H9 (cell line): Measurements from ENCODE around the gene PPT1. TPM values are rescaled to one million over a fixed set of nuclear protein-coding genes. Genes with fewer than 3 reads are reported as not detected.

Experiments used
- DNase-seq: peaks from one replicate; pipeline ENCODE4 v3.0.0-alpha.2; 2017
- H2AFZ ChIP-seq: one replicate; pipeline ENCODE4 v1.6.1; 2013; ENCODE audit warnings: mild to moderate bottlenecking, low read length, control low read depth, moderate library complexity
- H2AK5ac ChIP-seq: 2 replicates; pipeline ENCODE4 v1.6.1; 2013; ENCODE audit warnings: low read length, control low read depth, mixed read lengths; ENCODE audit not compliant: insufficient read length
- H2BK120ac ChIP-seq: one replicate; pipeline ENCODE4 v1.6.1; 2013; ENCODE audit warnings: low read depth, mild to moderate bottlenecking, low read length, control low read depth, inconsistent platforms; ENCODE audit not compliant: poor library complexity, severe bottlenecking
- H2BK12ac ChIP-seq: 2 replicates; pipeline ENCODE4 v1.6.1; 2013; ENCODE audit warnings: low read length, control low read depth, mixed read lengths, low read depth; ENCODE audit not compliant: insufficient read length
- H2BK15ac ChIP-seq: 2 replicates; pipeline ENCODE4 v1.6.1; 2013; ENCODE audit warnings: low read depth, low read length, control low read depth
- H2BK20ac ChIP-seq: one replicate; pipeline ENCODE4 v1.6.1; 2013; ENCODE audit warnings: low read depth, mild to moderate bottlenecking, low read length, control low read depth, inconsistent platforms; ENCODE audit not compliant: poor library complexity, severe bottlenecking
- H2BK5ac ChIP-seq: 2 replicates; pipeline ENCODE4 v1.6.1; 2013; ENCODE audit warnings: low read length, control low read depth, mixed read lengths; ENCODE audit not compliant: insufficient read length
- H3K14ac ChIP-seq: 2 replicates; pipeline ENCODE4 v1.6.1; 2013; ENCODE audit warnings: low read length, control low read depth; ENCODE audit not compliant: insufficient read depth
- H3K18ac ChIP-seq: 2 replicates; pipeline ENCODE4 v1.6.1; 2013; ENCODE audit warnings: low read depth, mild to moderate bottlenecking, mixed read lengths, low read length, control low read depth; ENCODE audit not compliant: insufficient read length
- H3K23ac ChIP-seq: 2 replicates; pipeline ENCODE4 v1.6.1; 2013; ENCODE audit warnings: low read length, control low read depth, mixed read lengths, low read depth; ENCODE audit not compliant: insufficient read length
- H3K23me2 ChIP-seq: 2 replicates; pipeline ENCODE4 v1.6.1; 2013; ENCODE audit warnings: low read depth, mild to moderate bottlenecking, mixed read lengths, low read length, control low read depth; ENCODE audit not compliant: insufficient read length, poor library complexity, severe bottlenecking
- H3K27ac ChIP-seq: 2 replicates; pipeline ENCODE4 v1.5.1; 2013; ENCODE audit warnings: low read length, control low read depth, mixed read lengths, low read depth; ENCODE audit not compliant: insufficient read length
- H3K27me3 ChIP-seq: 2 replicates; pipeline ENCODE4 v1.6.1; 2013; ENCODE audit warnings: low read length, control low read depth, inconsistent platforms; ENCODE audit not compliant: insufficient read depth
- H3K4ac ChIP-seq: 2 replicates; pipeline ENCODE4 v1.6.1; 2013; ENCODE audit warnings: low read depth, mild to moderate bottlenecking, control low read depth, inconsistent platforms, low read length, moderate library complexity
- H3K4me1 ChIP-seq: 2 replicates; pipeline ENCODE4 v1.6.1; 2013; ENCODE audit warnings: low read length, control low read depth, inconsistent platforms; ENCODE audit not compliant: insufficient read depth
- H3K4me2 ChIP-seq: 2 replicates; pipeline ENCODE4 v1.6.1; 2013; ENCODE audit warnings: low read length, control low read depth, mixed read lengths; ENCODE audit not compliant: insufficient read length, insufficient read depth
- H3K56ac ChIP-seq: 2 replicates; pipeline ENCODE4 v1.6.1; 2013; ENCODE audit warnings: low read depth, mild to moderate bottlenecking, mixed read lengths, low read length, control low read depth; ENCODE audit not compliant: insufficient read length
- H3K79me1 ChIP-seq: 2 replicates; pipeline ENCODE4 v1.6.1; 2013; ENCODE audit warnings: low read depth, mild to moderate bottlenecking, moderate library complexity, low read length, control low read depth, inconsistent platforms; ENCODE audit not compliant: insufficient read depth, poor library complexity, severe bottlenecking
- H3K79me2 ChIP-seq: 2 replicates; pipeline ENCODE4 v1.6.1; 2013; ENCODE audit warnings: low read length, control low read depth, inconsistent platforms; ENCODE audit not compliant: insufficient read depth
- H3K9ac ChIP-seq: 2 replicates; pipeline ENCODE4 v1.6.1; 2013; ENCODE audit warnings: low read length, control low read depth, mixed read lengths; ENCODE audit not compliant: insufficient read length; ENCODE audit errors: extremely low read depth
- H3K9me3 ChIP-seq: one replicate; pipeline ENCODE4 v1.6.1; 2013; ENCODE audit warnings: low read depth, low read length, inconsistent platforms; ENCODE audit not compliant: control insufficient read depth
- H3T11ph ChIP-seq: one replicate; pipeline ENCODE4 v1.6.1; 2013; ENCODE audit warnings: mild to moderate bottlenecking, low read length, control low read depth, inconsistent platforms
- H4K20me1 ChIP-seq: one replicate; pipeline ENCODE4 v1.6.1; 2013; ENCODE audit not compliant: control insufficient read depth, insufficient read length, insufficient read depth
- H4K5ac ChIP-seq: 2 replicates; pipeline ENCODE4 v1.6.1; 2013; ENCODE audit warnings: low read depth, mild to moderate bottlenecking, mixed read lengths, low read length, control low read depth; ENCODE audit not compliant: insufficient read length
- H4K8ac ChIP-seq: replicated peaks from 2 replicates; pipeline ENCODE4 v1.6.1; 2013; ENCODE audit warnings: low read length, control low read depth, mixed read lengths, low read depth; ENCODE audit not compliant: insufficient read length
- H4K91ac ChIP-seq: 2 replicates; pipeline ENCODE4 v1.6.1; 2013; ENCODE audit warnings: low read depth, mild to moderate bottlenecking, moderate library complexity, mixed read lengths, low read length, control low read depth; ENCODE audit not compliant: insufficient read length
- H3K27ac Mint-ChIP-seq, 3 experiments: 2 replicates in 2 of 3; 3 replicates in 1 of 3; pipeline ENCODE4 v1.8.0; 2020 to 2021; ENCODE audit warnings: mixed read lengths in 3 of 3, mild to moderate bottlenecking in 1 of 3, moderate library complexity in 1 of 3
- H3K27me3 Mint-ChIP-seq: 2 replicates; pipeline ENCODE4 v1.8.0; 2021; ENCODE audit warnings: low read depth, mild to moderate bottlenecking, moderate library complexity, mixed read lengths
- H3K36me3 Mint-ChIP-seq, 3 experiments: 2 replicates in 2 of 3; 3 replicates in 1 of 3; pipeline ENCODE4 v1.8.0; 2020 to 2021; ENCODE audit warnings: low read depth in 3 of 3, mixed read lengths in 3 of 3; ENCODE audit not compliant: insufficient read depth in 1 of 3
- H3K4me1 Mint-ChIP-seq, 2 experiments: 2 replicates each; pipeline ENCODE4 v1.8.0; 2020; ENCODE audit warnings: mixed read lengths in 2 of 2
- H3K4me3 Mint-ChIP-seq, 2 experiments: 2 replicates in 1 of 2; 3 replicates in 1 of 2; pipeline ENCODE4 v1.8.0; 2020 to 2021; ENCODE audit warnings: mild to moderate bottlenecking in 2 of 2, mixed read lengths in 2 of 2, moderate library complexity in 1 of 2
- H3K9me3 Mint-ChIP-seq, 2 experiments: 2 replicates in 1 of 2; 3 replicates in 1 of 2; pipeline ENCODE4 v1.8.0; 2020; ENCODE audit warnings: mild to moderate bottlenecking in 2 of 2, mixed read lengths in 2 of 2, moderate library complexity in 1 of 2
- CTCF ChIP-seq: fragments of 200-600 bp; sonication (generic); conservative IDR thresholded peaks from 3 replicates; pipeline ENCODE4 v1.8.0; 2021; ENCODE audit warnings: antibody characterized with exemption, mild to moderate bottlenecking
- WGBS: extraction: QIAGEN DNeasy Blood & Tissue Kit; methylation state at CpG from one replicate; pipeline ENCODE4 v1.1.7; 2013; ENCODE audit warnings: missing lambda C conversion rate, low lambda C conversion rate, mixed read lengths; ENCODE audit not compliant: insufficient read length; ENCODE audit errors: extremely low coverage; 5-methylcytosine and 5-hydroxymethylcytosine counted together
- total RNA-seq: library from RNA; stranded (reverse); gene quantifications from 2 replicates; pipeline ENCODE4 v1.2.1, GENCODE V29; 2021

Gene PPT1
- total RNA-seq, 1 experiment from 2014 or later: 109 TPM

- H3K4me2 ChIP-seq: no peak overlapping the region
Observed at GRCh38 chr1:40045182-40045581, 51.9 kb downstream of the PPT1 start.

More at GRCh38 chr1:40045182-40045581, 51.9 kb downstream of the PPT1 start:
- no peak overlapping the region for H2BK20ac ChIP-seq
- no peak overlapping the region for H2BK15ac ChIP-seq
- H2BK12ac ChIP-seq: no peak overlapping the region
- H4K20me1 ChIP-seq: no peaks in the 10 kb centered on the region
- Mint-ChIP-seq H3K9me3 (no peaks in the 10 kb centered on the region), H3K4me1 (peaks cover 10 to 14% of the 10 kb centered on the region in 2 experiments), H3K27ac (no peak overlapping the region), H3K4me3 (no peak overlapping the region), H3K27me3 (no peaks in the 10 kb centered on the region), H3K36me3 (peaks cover 15 to 39% (median 17%) of the 10 kb centered on the region in 3 experiments; a peak in 6 of 7 replicates)
- no peaks in the 10 kb centered on the region for H3K9me3 ChIP-seq
- no peak overlapping the region for H4K91ac ChIP-seq
- H3K4me1 ChIP-seq: no peaks in the 10 kb centered on the region; the same call in none of the 2 replicates
- H4K8ac ChIP-seq: no peak overlapping the region
- peaks cover 10% of the 10 kb centered on the region for H3K79me1 ChIP-seq
- no peak overlapping the region for H2BK120ac ChIP-seq
- H3K79me2 ChIP-seq: peaks cover 38% of the 10 kb centered on the region
- H3K9ac ChIP-seq: no peak overlapping the region
- DNase-seq: no peak
- no peaks in the 10 kb centered on the region for H3K27me3 ChIP-seq
- no peak overlapping the region for H3K4ac ChIP-seq
- no peak overlapping the region for H3K27ac ChIP-seq
- H4K5ac ChIP-seq: no peak overlapping the region
- no peak overlapping the region for H3T11ph ChIP-seq
- peaks cover 8% of the 10 kb centered on the region for H3K23me2 ChIP-seq
- H2AK5ac ChIP-seq: no peak overlapping the region
- no peak overlapping the region for H3K14ac ChIP-seq
- no peak overlapping the region for H3K56ac ChIP-seq
- H2BK5ac ChIP-seq: no peak overlapping the region
- H3K18ac ChIP-seq: no peak overlapping the region
- no CpG with 5 or more reads among the region's 4 CpGs for WGBS
- no peak overlapping the region for H3K23ac ChIP-seq
- TF ChIP-seq CTCF: no peak
- no peak overlapping the region for H2AFZ ChIP-seq
